ENCODE data around the gene ABCG2. TPM values are rescaled to one million over a fixed set of nuclear protein-coding genes. Genes with fewer than 3 reads are reported as not detected.
A peak's percentile ranks its signal among the peaks of the same experiment; 100 is the strongest.

ABCG2 gene
- total RNA-seq, 4 donors from 2014 or later = 1.1 to 5.0 (median 2.6) TPM

DNA sequence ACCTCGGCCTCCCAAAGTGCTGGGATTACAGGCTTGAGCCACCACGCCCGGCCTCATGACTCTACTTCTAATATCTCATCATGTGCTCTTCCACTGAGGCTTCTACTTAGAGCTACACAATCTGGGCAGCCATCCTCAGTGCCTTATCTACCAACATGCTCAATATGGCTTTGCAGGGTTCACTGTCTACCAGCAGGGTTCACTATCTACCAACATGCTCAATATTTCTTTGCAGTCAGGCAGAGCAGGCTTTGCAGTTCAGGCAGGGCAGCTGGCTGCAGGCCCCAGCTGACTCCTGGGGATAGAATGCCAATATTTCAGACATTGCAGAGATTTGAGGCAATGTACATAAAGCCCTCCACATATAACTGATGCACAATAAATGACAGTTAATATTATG lies 103.5 kb downstream of the ABCG2 start:
- Histone ChIP-seq H3K27ac (no peak overlapping the region), H3K9me3 (no peaks in the 10 kb centered on the region), H3K4me3 (no peak overlapping the region), H3K4me1 (no peaks in the 10 kb centered on the region), H3K36me3 (peaks cover 5 to 100% of the 10 kb centered on the region in 2 donors), H3K27me3 (no peaks in the 10 kb centered on the region)
- no peak for ATAC-seq
- TF ChIP-seq POLR2AphosphoS5 (IDR thresholded peaks at IDR 0.05) = no peak
- TF ChIP-seq, protein P1, sequence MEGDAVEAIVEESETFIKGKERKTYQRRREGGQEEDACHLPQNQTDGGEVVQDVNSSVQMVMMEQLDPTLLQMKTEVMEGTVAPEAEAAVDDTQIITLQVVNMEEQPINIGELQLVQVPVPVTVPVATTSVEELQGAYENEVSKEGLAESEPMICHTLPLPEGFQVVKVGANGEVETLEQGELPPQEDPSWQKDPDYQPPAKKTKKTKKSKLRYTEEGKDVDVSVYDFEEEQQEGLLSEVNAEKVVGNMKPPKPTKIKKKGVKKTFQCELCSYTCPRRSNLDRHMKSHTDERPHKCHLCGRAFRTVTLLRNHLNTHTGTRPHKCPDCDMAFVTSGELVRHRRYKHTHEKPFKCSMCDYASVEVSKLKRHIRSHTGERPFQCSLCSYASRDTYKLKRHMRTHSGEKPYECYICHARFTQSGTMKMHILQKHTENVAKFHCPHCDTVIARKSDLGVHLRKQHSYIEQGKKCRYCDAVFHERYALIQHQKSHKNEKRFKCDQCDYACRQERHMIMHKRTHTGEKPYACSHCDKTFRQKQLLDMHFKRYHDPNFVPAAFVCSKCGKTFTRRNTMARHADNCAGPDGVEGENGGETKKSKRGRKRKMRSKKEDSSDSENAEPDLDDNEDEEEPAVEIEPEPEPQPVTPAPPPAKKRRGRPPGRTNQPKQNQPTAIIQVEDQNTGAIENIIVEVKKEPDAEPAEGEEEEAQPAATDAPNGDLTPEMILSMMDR (IDR thresholded peaks at IDR 0.05) = peak in 2 of 4 experiments; percentile 18 to 39
- WGBS, 2 donors (ENCODE audit: low coverage in 1 of 2) = 76 to 92% methylated on average over 2 to 3 of the region's 3 CpGs

DNA sequence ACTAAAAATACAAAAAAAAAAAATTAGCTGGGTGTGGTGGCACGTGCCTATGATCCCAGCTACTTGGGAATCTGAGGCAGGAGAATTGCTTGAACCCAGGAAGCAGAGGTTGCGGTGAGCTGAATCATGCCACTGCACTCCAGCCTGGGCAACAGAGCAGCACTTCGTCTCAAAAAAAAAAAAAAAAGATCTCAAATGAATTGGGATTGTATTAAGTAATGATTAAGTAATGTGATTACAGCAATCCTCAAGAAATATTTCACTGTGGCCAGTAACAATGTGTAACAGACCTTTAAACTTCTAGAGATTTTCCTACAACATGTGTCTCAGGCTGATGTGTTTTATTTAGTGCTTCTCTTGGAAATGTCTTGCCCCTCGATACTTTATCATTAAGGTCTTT lies 104.2 kb downstream of the ABCG2 start:
- H3K4me1 ChIP-seq = no peaks in the 10 kb centered on the region
- peaks cover 5 to 99% of the 10 kb centered on the region in 2 donors for H3K36me3 ChIP-seq
- H3K4me3 ChIP-seq = no peak overlapping the region
- no peaks in the 10 kb centered on the region for H3K9me3 ChIP-seq
- TF ChIP-seq POLR2A (IDR thresholded peaks at IDR 0.05) = no peak
- no peak for TF ChIP-seq EP300 (IDR thresholded peaks at IDR 0.05)
- no peak for TF ChIP-seq POLR2AphosphoS5 (IDR thresholded peaks at IDR 0.05)
- TF ChIP-seq, protein P1 (IDR thresholded peaks at IDR 0.05) = no peak
- 76 to 77% methylated on average over 4 of the region's 4 CpGs for WGBS, 2 donors (ENCODE audit: low coverage in 1 of 2)
- peak; percentile 28 for ATAC-seq
- no peaks in the 10 kb centered on the region for H3K27me3 ChIP-seq
- no peak overlapping the region for H3K27ac ChIP-seq

DNA sequence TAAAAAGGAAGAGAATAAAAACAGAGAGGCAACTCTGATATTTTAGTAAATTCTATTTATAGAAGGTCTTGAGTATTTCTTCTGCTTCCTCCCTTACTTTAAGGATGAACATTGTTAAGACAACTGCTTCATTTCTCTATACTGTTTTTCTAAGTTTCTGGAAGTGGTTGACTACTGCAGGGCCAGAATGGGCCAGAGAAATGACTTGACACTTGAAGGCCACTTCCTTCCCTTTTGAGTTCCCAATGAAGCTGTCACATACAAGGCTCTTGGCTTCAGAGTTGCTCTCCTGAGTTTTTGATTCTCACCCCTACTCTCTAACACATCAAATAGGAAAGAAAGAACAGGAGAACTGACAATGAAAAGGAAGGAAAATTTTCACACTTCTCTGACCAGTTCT lies 113.4 kb downstream of the ABCG2 start:
- H3K36me3 ChIP-seq = peaks cover 15 to 98% of the 10 kb centered on the region in 2 donors
- H3K4me1 ChIP-seq = no peaks in the 10 kb centered on the region
- H3K27me3 ChIP-seq = no peaks in the 10 kb centered on the region
- H3K9me3 ChIP-seq = no peaks in the 10 kb centered on the region
- no peak overlapping the region for H3K27ac ChIP-seq
- TF ChIP-seq POLR2A (IDR thresholded peaks at IDR 0.05) (no peak), POLR2AphosphoS5 (IDR thresholded peaks at IDR 0.05) (no peak), EP300 (IDR thresholded peaks at IDR 0.05) (no peak)
- TF ChIP-seq, protein P1 (IDR thresholded peaks at IDR 0.05) = no peak
- no peak overlapping the region for H3K4me3 ChIP-seq
- ATAC-seq = no peak

DNA sequence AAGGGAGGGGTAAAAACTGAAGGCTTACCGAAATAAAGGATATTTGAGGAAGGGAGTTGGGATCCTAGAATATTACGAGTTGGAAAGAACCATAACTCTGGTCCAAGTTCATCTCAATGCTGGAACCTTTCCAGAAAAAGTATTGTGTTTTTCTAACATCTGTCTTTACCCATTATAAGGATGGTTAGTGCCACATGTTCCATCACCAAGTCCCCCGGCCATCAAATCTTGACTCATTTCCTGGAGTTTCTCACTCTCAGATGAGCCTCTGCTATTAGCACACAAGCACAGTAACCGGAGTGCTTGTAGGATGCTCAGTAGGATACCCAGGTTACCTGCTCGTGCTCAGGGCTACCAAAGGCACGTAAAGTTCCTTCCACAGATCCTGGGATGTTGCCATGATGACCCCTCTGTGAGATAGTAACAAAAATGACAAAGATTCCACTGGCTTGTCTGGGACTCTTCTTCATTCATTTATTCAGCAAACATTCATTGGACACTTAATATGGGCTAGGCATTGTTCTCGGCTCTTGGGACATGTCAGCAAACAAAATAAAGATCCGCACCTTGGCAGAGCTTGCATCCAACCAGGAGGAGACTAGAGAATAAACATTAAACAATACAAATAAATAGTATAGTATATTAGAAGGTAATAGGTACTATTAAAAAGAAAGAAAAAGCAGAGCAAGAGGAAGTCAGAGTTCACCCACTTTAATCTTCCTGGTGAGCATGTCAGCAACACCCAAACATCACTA lies 114.7 kb downstream of the ABCG2 start:
- 80 to 88% methylated on average over 3 to 7 of the region's 8 CpGs for WGBS, 2 donors (ENCODE audit: low coverage in 1 of 2)
- Histone ChIP-seq H3K9me3 (no peaks in the 10 kb centered on the region), H3K27ac (no peak overlapping the region), H3K4me3 (no peak overlapping the region), H3K36me3 (peaks cover 18 to 99% of the 10 kb centered on the region in 2 donors), H3K27me3 (no peaks in the 10 kb centered on the region), H3K4me1 (no peaks in the 10 kb centered on the region)
- TF ChIP-seq, protein P1 (IDR thresholded peaks at IDR 0.05) = no peak
- TF ChIP-seq EP300 (IDR thresholded peaks at IDR 0.05) = no peak
- TF ChIP-seq POLR2A (IDR thresholded peaks at IDR 0.05) = no peak
- TF ChIP-seq POLR2AphosphoS5 (IDR thresholded peaks at IDR 0.05) = no peak
- ATAC-seq = no peak

DNA sequence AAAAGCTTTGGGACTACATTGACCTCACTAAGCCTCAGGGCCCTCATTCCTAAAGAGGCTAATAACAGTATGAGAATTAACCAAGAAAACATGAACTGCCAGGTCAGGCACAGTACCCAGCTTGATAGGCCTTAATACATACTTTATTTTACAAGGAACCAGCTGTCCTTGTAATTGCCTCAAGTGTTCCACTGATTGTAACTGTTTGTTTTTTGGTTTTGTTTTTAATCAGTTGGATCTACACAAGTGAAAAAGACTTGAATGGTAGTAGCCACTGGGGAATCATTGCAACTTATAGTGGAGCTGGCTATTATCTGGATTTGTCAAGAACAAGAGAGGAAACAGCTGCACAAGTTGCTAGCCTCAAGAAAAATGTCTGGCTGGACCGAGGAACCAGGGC lies 115.4 kb downstream of the ABCG2 start:
- WGBS, 2 donors (ENCODE audit: low coverage in 1 of 2) = 60 to 78% methylated on average over 1 of the region's 1 CpG
- Histone ChIP-seq H3K9me3 (no peaks in the 10 kb centered on the region), H3K36me3 (peaks cover 20 to 100% of the 10 kb centered on the region in 2 donors), H3K27me3 (no peaks in the 10 kb centered on the region), H3K27ac (no peak overlapping the region), H3K4me3 (no peak overlapping the region), H3K4me1 (no peaks in the 10 kb centered on the region)
- TF ChIP-seq POLR2AphosphoS5 (IDR thresholded peaks at IDR 0.05) (no peak), EP300 (IDR thresholded peaks at IDR 0.05) (no peak)
- no peak for ATAC-seq
